Smooth muscle cell of the brain vasculature (primary cell): ENCODE data around the gene PBX2.

Experiments used
- DNase-seq: peaks from one replicate; pipeline ENCODE4 v3.0.0-alpha.2; 2012; ENCODE audit warnings: low read depth, low spot score

PBX2 gene

DNA sequence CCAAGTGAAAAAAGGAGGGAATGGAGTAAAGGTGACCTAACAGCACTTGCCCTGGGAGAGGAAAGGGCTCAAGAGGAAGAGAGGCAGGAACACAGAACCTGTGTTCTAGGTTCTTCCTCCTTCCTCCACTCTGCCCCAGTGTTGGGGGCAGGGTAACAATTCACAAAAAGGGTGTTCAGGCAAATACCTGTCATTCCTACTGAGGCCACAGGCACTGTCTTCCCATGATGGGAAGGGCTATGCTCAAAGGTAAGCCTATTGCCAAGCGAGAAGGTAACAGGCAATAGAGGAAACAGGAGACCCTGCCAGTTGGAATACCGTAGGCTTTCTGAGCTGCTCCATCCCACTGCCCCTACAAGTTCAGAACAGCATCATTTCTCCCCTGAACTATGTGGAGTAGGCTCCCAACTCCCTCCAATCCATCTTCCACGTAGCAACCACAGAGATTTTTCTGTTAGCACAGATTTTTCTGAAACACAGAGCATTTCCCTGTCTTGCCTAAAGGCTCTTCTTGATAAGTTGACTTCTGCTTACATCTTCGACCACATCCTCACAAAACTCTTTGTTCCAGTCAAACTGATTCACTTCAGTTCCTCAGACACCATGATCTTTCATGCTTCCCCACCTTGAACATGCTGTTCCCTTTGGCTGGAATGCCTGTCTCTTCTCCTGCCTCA lies 16.8 kb downstream of the PBX2 start:
- no peak for DNase-seq

DNA sequence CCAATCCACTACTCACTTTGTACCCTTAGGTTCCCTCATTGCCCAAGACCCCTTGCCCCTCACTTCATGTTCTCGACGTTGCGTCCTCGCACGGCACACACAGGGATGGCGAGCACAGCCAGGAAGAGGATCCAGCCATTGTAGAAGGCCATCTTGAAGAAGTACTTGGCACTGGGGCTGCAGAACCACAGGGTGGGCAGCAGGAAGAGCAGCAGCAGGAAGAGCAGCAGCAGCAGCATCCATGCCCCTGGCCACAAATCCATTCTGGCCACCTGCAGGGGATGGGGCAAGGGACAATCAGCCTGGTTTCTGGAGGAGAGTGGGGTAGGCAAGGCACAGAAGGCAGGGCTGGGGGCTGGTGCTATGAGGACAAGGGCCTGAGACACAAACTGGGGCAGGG lies 18.8 kb downstream of the PBX2 start:
- no peak for DNase-seq

DNA sequence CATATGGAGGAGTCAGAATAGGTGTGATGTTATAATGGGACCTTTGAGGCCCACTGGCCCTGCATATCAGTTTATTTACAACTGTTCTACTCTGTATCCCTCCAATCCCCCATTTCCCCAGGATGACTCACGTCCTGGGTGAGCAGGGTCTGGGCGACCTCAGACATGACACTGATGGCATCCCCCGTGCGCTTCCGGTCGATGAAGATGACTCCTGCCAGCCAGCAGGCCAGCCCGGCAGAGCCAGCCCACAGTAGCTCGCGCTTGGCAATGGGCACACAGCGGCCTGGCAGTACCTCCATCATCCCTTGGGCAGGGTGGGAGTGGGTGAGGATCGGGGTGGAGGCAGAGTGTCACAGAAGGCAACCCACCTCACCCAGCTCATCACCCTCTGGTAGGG lies 19.7 kb downstream of the PBX2 start:
- DNase-seq, result no peak

GRCh38 chr6:32168807-32169591 lies 21.0 kb downstream of the PBX2 start:
- DNase-seq, result no peak

GRCh38 chr6:32168350-32168749 lies 21.7 kb downstream of the PBX2 start:
- no peak for DNase-seq

DNA sequence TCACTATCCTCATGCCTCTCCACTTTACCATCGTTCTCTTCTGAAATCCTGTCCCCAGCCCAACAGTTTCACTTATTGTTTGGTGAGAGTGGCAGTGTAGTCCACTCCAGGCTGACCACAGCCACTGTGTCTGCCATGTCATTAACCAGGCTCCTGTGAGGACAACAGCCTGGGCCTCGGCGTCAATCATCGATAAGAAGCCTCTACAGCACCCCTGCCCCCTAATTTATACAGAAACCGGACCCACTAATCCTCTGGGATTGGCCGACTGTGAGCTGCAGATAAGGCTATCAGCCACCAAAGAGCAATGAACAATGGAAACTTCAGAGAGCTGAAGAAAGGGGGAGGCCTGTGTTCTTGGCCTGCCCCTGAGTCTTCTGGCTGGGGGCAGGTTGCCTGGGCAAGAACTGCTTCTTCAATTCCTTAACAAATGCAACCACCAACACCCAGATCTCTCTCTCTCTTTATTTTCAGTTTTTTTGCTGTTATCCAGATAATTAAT lies 22.2 kb downstream of the PBX2 start:
- no peak for DNase-seq

DNA sequence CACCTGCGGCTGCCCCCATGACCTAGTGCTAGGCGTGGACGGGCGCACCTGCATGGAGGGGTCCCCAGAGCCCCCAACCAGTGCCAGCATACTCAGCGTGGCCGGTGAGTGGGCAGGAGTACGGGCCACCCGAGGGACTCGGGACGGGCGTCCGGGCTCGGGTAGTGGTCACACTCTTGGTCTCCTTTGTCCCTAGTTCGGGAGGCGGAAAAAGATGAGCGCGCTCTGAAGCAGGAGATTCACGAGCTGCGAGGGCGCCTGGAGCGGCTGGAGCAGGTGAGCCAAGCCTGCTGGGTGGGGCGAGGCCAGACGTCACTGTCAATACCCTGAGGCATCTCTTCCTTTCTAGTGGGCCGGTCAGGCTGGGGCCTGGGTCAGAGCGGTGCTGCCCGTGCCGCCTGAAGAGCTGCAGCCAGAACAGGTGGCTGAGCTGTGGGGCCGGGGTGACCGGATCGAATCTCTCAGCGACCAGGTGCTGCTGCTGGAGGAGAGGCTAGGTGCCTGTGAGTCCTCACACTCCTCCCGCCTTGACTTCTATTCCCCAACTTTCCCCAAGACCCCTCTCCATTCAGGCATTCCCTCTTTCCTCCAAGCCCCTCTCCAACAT lies 22.7 kb downstream of the PBX2 start:
- DNase-seq, result no peak

GRCh38 chr6:32166411-32167061 lies 23.5 kb downstream of the PBX2 start:
- no peak for DNase-seq

DNA sequence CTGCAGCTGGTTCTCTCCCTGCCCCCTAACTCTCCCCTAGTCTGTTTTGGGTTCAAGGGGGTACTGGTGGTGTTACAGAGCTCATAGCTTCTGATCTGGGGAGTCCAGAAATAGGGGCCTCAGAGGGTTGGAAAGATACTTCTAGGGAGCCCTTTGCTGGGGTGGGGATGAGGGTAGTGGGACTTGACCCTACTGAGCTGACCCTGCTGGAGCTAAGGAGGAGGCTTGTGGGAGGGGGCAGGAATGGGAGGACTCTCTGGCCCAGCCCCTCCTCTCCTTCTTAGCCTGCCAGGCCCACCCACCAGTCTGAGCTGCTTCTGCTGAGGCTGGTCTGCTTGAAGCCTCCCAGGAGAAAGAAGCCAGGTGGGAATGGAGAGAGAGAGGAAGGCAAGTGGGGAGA lies 25.7 kb downstream of the PBX2 start, which contains the start of gene EGFL8:
Gene EGFL8, plus strand, starts transcription at position 301 of the 400 bp plus-strand sequence. CDS start 1,571 bp downstream, outside the sequence.
- DNase-seq, result no peak

GRCh38 chr6:32163559-32164258 lies 26.3 kb downstream of the PBX2 start:
- no peak for DNase-seq

GRCh38 chr6:32158052-32158451 lies 31.9 kb downstream of the PBX2 start:
- DNase-seq, result no peak

- no peak for DNase-seq
These were observed 33.1 kb downstream of the PBX2 start for GRCh38 chr6:32156891-32157290.

GRCh38 chr6:32154514-32155161 lies 35.4 kb downstream of the PBX2 start:
- no peak for DNase-seq

DNA sequence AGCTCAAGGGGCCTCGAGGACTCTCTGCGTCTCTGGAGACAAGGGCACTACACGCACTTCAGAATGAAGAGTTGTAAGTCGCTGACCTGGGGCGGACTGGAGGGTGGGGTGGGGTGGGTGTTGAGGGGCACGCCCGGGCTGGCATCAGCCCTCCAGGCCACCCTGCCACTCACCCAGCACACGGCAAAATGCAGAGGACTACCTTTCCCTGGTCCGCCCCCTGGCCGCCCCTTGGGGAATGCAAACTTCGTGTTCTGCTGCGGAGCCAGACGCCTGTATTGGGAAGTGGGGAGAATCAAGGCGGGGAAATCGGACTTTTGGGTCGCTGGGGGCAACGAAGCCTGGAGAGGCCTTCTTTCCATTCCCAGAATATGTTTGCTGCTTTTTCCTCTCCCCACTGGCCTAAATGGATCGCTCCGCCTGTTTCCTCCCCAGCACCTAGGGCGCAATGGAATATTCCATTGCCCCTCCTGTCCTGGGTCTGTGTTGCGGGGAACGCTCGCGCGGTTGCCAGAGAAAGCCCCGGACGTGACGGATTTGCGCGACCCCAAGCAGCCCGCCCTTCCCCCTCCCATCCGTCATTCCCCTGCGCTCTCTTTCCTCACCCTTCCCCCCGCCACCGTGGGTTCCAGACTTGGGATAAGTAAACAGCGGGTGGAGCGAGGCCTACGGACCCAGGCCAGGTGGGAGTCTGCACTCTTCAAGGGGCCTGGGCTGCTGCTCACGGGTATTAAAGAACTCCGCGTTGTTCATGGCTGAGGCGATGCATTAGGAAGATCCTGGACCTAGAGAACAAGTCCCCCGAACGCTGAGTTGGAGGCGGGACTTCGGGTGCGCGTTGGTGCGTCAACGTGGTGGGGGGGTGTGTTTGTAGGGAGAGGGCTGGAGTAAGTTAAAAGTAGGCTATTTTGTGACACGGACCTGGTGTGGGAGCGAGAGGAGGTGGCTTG lies 36.2 kb downstream of the PBX2 start, which contains the start of gene PPT2:
Gene PPT2, plus strand, starts transcription at position 578 of the 950 bp plus-strand sequence. CDS start 454 bp downstream, outside the sequence.
- peak; percentile 84 for DNase-seq

DNA sequence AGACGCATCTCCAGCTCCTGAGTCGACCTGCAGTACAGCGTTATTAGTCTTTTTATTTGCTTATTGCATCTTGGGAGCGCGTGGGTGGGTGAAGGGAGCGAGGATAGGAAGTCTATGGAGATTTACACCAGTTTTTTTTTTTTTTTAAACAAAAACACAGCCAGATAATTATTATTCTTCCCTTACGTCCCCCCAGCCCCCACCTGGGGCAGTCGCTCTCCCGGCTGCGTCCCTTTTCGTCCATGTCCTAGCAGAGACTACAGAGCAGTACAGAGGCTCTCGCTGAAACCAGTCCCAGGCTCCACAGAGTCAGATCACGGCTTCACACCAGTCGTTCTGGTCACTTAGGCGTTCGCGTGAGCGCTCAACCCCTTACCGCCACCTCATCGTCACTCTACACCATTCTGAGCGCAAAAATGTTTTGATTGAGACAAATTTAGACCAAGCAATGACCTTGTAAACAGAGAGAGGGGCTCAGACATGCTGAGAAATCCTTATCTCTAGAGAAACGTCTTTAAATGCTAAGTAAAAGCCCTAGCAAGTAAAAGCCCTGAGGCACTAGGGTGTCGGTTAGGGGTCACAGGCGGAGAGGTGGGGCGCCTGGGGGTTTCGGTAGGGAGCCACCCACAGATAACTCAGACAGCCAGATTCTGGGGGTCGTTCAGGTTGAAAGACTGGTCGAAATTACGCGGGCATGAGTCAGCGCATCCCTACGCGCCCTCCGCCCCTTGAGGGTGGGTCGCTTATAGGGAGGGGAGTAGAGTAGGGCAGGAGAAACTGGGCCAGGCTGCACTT lies 37.0 kb downstream of the PBX2 start:
- no peak for DNase-seq

DNA sequence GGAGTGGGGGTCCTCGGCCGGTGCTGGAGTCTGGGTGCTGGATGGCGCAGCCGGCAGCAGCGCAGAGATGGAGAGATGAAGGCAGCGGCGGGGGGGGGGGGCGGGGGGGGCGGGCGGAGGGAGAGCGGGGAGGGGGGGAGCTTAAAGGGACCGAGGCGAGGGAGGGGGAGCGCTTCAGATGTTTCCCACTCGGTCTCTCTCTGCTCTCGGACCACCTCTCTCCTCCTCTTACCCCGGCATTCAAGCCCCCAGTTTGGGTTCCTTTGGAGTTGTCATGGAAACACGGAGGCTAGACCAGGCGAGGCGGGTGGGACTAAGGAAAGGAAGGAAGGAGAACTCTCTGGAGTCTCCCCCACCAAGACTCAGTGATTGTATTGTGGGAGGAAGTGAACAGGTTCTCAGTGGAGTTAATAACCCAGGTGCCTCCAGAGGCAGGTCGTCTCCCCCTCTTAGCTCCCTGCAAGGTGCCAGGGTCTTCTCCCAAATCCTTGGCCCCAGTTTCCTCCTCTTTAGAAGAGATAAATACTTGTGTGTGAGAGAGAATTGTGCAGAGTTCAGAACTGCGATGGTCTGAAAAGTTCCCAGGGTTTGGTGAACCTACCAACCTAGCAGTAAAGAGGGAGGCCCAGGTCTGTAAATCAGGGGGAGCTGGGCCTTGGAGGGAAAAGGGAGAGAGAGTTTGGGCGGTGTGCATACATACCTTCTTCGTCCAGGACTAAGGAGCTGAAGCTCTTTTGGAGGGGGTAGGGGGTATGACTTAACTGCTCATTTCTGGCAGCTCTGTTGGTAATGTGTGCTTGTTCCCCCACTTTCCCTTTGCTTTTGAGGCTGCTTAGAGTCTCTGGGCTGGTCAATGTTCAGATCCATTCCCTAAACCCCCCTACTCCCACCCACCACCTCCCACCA lies 37.9 kb downstream of the PBX2 start, which contains the start of gene PRRT1:
Gene PRRT1, minus strand, starts transcription at position 77 of the 906 bp plus-strand sequence. CDS start 112 bp downstream, outside the sequence.
- no peak for DNase-seq

- no peak for DNase-seq
These were observed 38.7 kb downstream of the PBX2 start for GRCh38 chr6:32151181-32151862.
